ENCODE measurements around the gene STMN3.

STMN3 gene

GRCh38 chr20:63700199-63701050, 47.2 kb upstream of the STMN3 start:
- no peak; the same call in 1 of the 2 replicates for TF ChIP-seq POLR2AphosphoS5 (IDR thresholded peaks at IDR 0.05; ENCODE audit: low read depth, low read length)
- no peak for TF ChIP-seq REST (IDR thresholded peaks at IDR 0.05; ENCODE audit: insufficient read depth in 1 of 2, low read depth in 2 of 2, low read length in 2 of 2)
- TF ChIP-seq SIN3A (IDR thresholded peaks at IDR 0.05; ENCODE audit: borderline replicate concordance, insufficient read depth, low read length) = no peak
- no peak for TF ChIP-seq FOXP2 (optimal IDR thresholded peaks at IDR 0.05; ENCODE audit: borderline replicate concordance, extremely low read depth, extremely low read length, insufficient read depth)
- no peak for TF ChIP-seq TAF1 (IDR thresholded peaks at IDR 0.05; ENCODE audit: borderline replicate concordance, insufficient read depth, low read length)

GRCh38 chr20:63699466-63700198, 46.4 kb upstream of the STMN3 start:
- TF ChIP-seq TAF1 (IDR thresholded peaks at IDR 0.05; ENCODE audit: borderline replicate concordance, insufficient read depth, low read length) (no peak), FOXP2 (optimal IDR thresholded peaks at IDR 0.05; ENCODE audit: borderline replicate concordance, extremely low read depth, extremely low read length, insufficient read depth) (no peak)

- peak; percentile 49 for TF ChIP-seq POLR2AphosphoS5 (IDR thresholded peaks at IDR 0.05; ENCODE audit: low read depth, low read length)
- no peak for TF ChIP-seq FOXP2 (optimal IDR thresholded peaks at IDR 0.05; ENCODE audit: borderline replicate concordance, extremely low read depth, extremely low read length, insufficient read depth)
- no peak for TF ChIP-seq TAF1 (IDR thresholded peaks at IDR 0.05; ENCODE audit: borderline replicate concordance, insufficient read depth, low read length)
- TF ChIP-seq REST (IDR thresholded peaks at IDR 0.05; ENCODE audit: insufficient read depth in 1 of 2, low read depth in 2 of 2, low read length in 2 of 2) = no peak
Observed at GRCh38 chr20:63698739-63699465, 45.7 kb upstream of the STMN3 start.

GRCh38 chr20:63697868-63698545, 44.8 kb upstream of the STMN3 start:
- TF ChIP-seq FOXP2 (optimal IDR thresholded peaks at IDR 0.05; ENCODE audit: borderline replicate concordance, extremely low read depth, extremely low read length, insufficient read depth) (no peak), SIN3A (IDR thresholded peaks at IDR 0.05; ENCODE audit: borderline replicate concordance, insufficient read depth, low read length) (no peak)

- peak; percentile 44; the same call in 1 of the 2 replicates for TF ChIP-seq POLR2AphosphoS5 (IDR thresholded peaks at IDR 0.05; ENCODE audit: low read depth, low read length)
- no peak for TF ChIP-seq REST (IDR thresholded peaks at IDR 0.05; ENCODE audit: insufficient read depth in 1 of 2, low read depth in 2 of 2, low read length in 2 of 2)
Observed at GRCh38 chr20:63697357-63697867, 44.2 kb upstream of the STMN3 start.

Data from PFSK-1 (cell line).